Lung (tissue), 12 donors: ENCODE measurements around the gene OPRM1. TPM values are rescaled to one million over a fixed set of nuclear protein-coding genes. Genes with fewer than 3 reads are reported as not detected.
"Not testable (repeated sequence)": the region's sequence is repeated elsewhere in the genome, so short reads cannot be mapped to it uniquely, and the experiment has no call there.

ENCODE experiments used
- ATAC-seq: fragments of 200-7000 bp; cut with Tn5 transposase; one replicate; pipeline ENCODE4 v1.9.1; 2020; ENCODE audit warnings: moderate number of reproducible peaks; ENCODE audit not compliant: insufficient read depth, low FRiP score
- DNase-seq, 3 donors: peaks; one replicate each; pipeline ENCODE4 v3.0.0-alpha.2; 2013 to 2017
- H3K27ac ChIP-seq, 2 donors: one replicate each; pipeline ENCODE4 v1.5.1; 2013; ENCODE audit warnings: mild to moderate bottlenecking in 2 of 2, moderate library complexity in 2 of 2, control low read depth in 1 of 2, inconsistent platforms in 1 of 2, low read depth in 1 of 2, low read length in 1 of 2
- H3K27me3 ChIP-seq, 3 donors: one replicate each; pipeline ENCODE4 v1.5.1; 2013; ENCODE audit warnings: low read length in 2 of 3; ENCODE audit not compliant: control insufficient read depth in 3 of 3, insufficient read depth in 3 of 3
- H3K36me3 ChIP-seq, 4 donors: one replicate each; pipeline ENCODE4 v1.5.1; 2013; ENCODE audit warnings: low read length in 4 of 4, mild to moderate bottlenecking in 1 of 4, moderate library complexity in 1 of 4; ENCODE audit not compliant: control insufficient read depth in 4 of 4, insufficient read depth in 4 of 4
- H3K4me1 ChIP-seq, 5 donors: one replicate each; pipeline ENCODE4 v1.5.1; 2013; ENCODE audit warnings: low read length in 5 of 5, mild to moderate bottlenecking in 2 of 5, moderate library complexity in 1 of 5; ENCODE audit not compliant: control insufficient read depth in 5 of 5, insufficient read depth in 5 of 5
- H3K4me3 ChIP-seq: one replicate; pipeline ENCODE4 v1.5.1; 2013; ENCODE audit warnings: mild to moderate bottlenecking, control low read depth, moderate library complexity
- H3K9ac ChIP-seq, 2 donors: one replicate each; pipeline ENCODE4 v1.5.1; 2013; ENCODE audit warnings: low read length in 2 of 2, control low read depth in 1 of 2; ENCODE audit not compliant: insufficient read depth in 1 of 2
- H3K9me3 ChIP-seq, 4 donors: one replicate each; pipeline ENCODE4 v1.5.1; 2013; ENCODE audit warnings: low read length in 3 of 4, mild to moderate bottlenecking in 1 of 4, moderate library complexity in 1 of 4; ENCODE audit not compliant: control insufficient read depth in 4 of 4, insufficient read depth in 3 of 4
- CTCF ChIP-seq: IDR thresholded peaks from 2 replicates; pipeline ENCODE4 v1.5.1; 2012; ENCODE audit warnings: mild to moderate bottlenecking; ENCODE audit errors: control extremely low read depth, extremely low read depth
- WGBS, 2 donors: extraction: QIAGEN DNeasy Blood & Tissue Kit; methylation state at CpG; one replicate each; pipeline ENCODE4 v1.1.7; 2013; 5-methylcytosine and 5-hydroxymethylcytosine counted together
- polyA plus RNA-seq, 2 donors: library from polyadenylated mRNA; stranded (reverse); fragments of 200-250 nt; gene quantifications; one replicate each; pipeline ENCODE4 v1.2.1, GENCODE V29; 2013
- total RNA-seq, 2 donors: library from RNA; depleted of rRNA in 1 of 2; stranded (reverse); fragments of >200 nt in 1 of 2; gene quantifications; one replicate each; pipeline ENCODE4 v1.2.1, GENCODE V29; 2014 to 2021
- donor health status: control.
- donor health status: control.
- donor health status: Bipolar disorder and iron deficiency.
- donor health status: healthy.
- donor health status: DM: yes; HTN: yes; CAD: no.

Gene OPRM1
- total and polyA plus RNA-seq, 4 donors, result not detected

GRCh38 chr6:154070657-154071056 lies 31.6 kb downstream of the OPRM1 start:
- no peaks in the 10 kb centered on the region for H3K27me3 ChIP-seq
- peaks cover 0 to 2% (median 0%) of the 10 kb centered on the region in 4 donors for H3K9me3 ChIP-seq
- DNase-seq, result no peak
- H3K4me3 ChIP-seq, result no peak overlapping the region
- no peak for TF ChIP-seq CTCF
- no peak overlapping the region for H3K9ac ChIP-seq
- ATAC-seq, result no peak
- H3K27ac ChIP-seq, result no peak overlapping the region
- H3K4me1 ChIP-seq, result no peaks in the 10 kb centered on the region
- WGBS, 2 donors, result 80 to 93% methylated on average over 1 of the region's 1 CpG
- H3K36me3 ChIP-seq, result no peaks in the 10 kb centered on the region

- DNase-seq, result no peak
- no peaks in the 10 kb centered on the region for H3K4me1 ChIP-seq
- H3K27ac ChIP-seq, result no peak overlapping the region
- H3K4me3 ChIP-seq, result no peak overlapping the region
- no peak for ATAC-seq
- peaks cover 0 to 2% (median 0%) of the 10 kb centered on the region in 4 donors for H3K9me3 ChIP-seq
- H3K27me3 ChIP-seq, result no peaks in the 10 kb centered on the region
- 74 to 76% methylated on average over 1 of the region's 1 CpG for WGBS, 2 donors
- no peak for TF ChIP-seq CTCF
- no peak overlapping the region for H3K9ac ChIP-seq
- no peaks in the 10 kb centered on the region for H3K36me3 ChIP-seq
Observed at GRCh38 chr6:154071236-154071635, 32.2 kb downstream of the OPRM1 start.

- no peak overlapping the region for H3K27ac ChIP-seq
- H3K9ac ChIP-seq, result no peak overlapping the region
- peaks cover 0 to 2% (median 0%) of the 10 kb centered on the region in 4 donors for H3K9me3 ChIP-seq
- no peak for TF ChIP-seq CTCF
- WGBS, 2 donors, result 86 to 88% methylated on average over 1 of the region's 1 CpG
- H3K4me1 ChIP-seq, result no peaks in the 10 kb centered on the region
- H3K4me3 ChIP-seq, result no peak overlapping the region
- DNase-seq (no peak), ATAC-seq (no peak)
- H3K27me3 ChIP-seq, result no peaks in the 10 kb centered on the region
- H3K36me3 ChIP-seq, result no peaks in the 10 kb centered on the region
Observed at GRCh38 chr6:154071711-154072110, 32.7 kb downstream of the OPRM1 start.

- ATAC-seq, result not testable (repeated sequence)
- 67 to 93% methylated on average over 2 of the region's 2 CpGs for WGBS, 2 donors
Observed at GRCh38 chr6:154078596-154078995, 39.6 kb downstream of the OPRM1 start.

More at GRCh38 chr6:154078596-154078995, 39.6 kb downstream of the OPRM1 start:
- H3K4me3 ChIP-seq, H3K27ac ChIP-seq, DNase-seq, H3K36me3 ChIP-seq, H3K9me3 ChIP-seq, H3K27me3 ChIP-seq, H3K9ac ChIP-seq, H3K4me1 ChIP-seq: not testable (repeated sequence)
